Fibroblast of lung (primary cell): ENCODE results near the gene AGAP2.

Experiments used
- CTCF ChIP-seq, 2 donors: IDR thresholded peaks in 1 of 2; conservative IDR thresholded peaks in 1 of 2; 1 replicate in 1 of 2; 2 replicates in 1 of 2; pipeline ENCODE4 v1.5.1; 2011 to 2012; ENCODE audit warnings: low read length in 2 of 2, control low read depth in 1 of 2, inconsistent platforms in 1 of 2, low read depth in 1 of 2, mild to moderate bottlenecking in 1 of 2
- EZH2 ChIP-seq: IDR thresholded peaks from 2 replicates; pipeline ENCODE4 v1.5.1; 2012; ENCODE audit warnings: low read length, control low read depth, mild to moderate bottlenecking; ENCODE audit errors: missing control alignments

DNA sequence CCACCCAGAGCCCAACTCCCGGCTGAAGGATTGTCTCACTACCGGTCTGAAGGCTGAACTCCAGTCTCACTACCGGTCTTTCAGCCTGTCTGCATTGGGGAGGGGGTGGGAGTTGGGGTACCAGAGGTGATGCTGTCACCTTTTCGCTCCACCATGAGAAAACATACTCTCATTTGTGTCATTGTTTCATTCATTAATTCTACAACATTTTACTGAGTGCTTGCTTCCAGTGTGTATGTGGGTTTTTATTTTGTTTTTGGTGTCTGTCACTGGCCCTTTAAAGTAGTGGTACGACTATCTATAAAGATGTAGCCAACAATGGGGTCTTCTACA, 14.1 kb upstream of the AGAP2 start:
- TF ChIP-seq CTCF (conservative IDR thresholded peaks at IDR 0.05 in 1 of 2, IDR thresholded peaks at IDR 0.05 in 1 of 2; ENCODE audit: low read depth in 1 of 2, low read length in 2 of 2): no peak
- TF ChIP-seq EZH2: no peak
